ENCODE results near the gene CWC15.
"Not testable (repeated sequence)": the region's sequence is repeated elsewhere in the genome, so short reads cannot be mapped to it uniquely, and the experiment has no call there.

CWC15 gene

DNA sequence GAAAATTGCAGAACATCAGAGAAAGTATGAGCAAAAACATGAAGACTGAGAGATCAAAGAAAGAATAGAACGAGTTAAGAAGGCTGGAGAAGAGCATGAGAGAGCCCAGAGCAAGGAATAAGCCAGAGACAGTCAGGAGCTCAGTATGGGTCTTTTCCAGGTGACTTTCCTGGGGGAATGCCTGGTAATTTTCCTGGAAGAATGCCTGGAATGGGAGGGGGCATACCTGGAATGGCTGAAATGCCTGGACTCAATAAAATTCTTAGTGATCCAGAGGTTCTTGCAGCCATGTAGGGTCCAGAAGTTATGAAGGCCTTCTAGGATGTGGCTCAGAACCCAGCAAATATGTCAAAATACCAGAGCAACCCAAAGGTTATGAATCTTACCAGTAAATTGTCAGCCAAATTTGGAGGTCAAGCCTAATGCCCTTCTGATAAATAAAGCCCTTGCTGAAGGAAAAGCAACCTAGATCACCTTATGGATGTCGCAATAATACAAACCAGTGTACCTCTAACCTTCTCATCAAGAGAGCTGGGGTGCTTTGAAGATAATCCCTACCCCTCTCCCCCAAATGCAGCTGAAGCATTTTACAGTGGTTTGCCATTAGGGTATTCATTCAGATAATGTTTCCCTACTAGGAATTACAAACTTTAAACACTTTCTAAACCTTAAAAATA, 59.5 kb downstream of the CWC15 start:
- not testable (repeated sequence) for DNase-seq (ENCODE audit: low read depth in 2 of 2)

DNA sequence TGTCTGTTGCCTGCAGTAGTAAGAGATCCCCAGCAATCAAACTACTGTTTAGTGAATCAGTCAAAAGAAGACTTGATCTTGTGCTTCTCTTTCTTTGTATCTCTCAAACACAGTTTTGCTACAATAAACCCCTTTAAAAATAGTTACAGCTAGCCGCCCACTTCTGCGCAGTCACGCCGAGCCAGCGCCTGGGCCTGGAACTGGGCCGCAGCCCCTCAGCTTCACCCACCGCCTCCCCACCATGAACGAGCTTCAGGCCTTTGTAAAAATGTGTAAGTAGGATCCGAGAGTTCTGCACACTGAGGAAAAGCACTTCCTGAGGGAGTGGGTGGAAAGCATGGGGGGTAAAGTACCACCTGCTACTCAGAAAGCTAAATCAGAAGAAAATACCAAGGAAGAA, 60.5 kb downstream of the CWC15 start:
- no peak for DNase-seq (ENCODE audit: low read depth in 2 of 2)

Measured in stimulated activated CD8-positive, alpha-beta memory T cell treated with anti-CD3 and anti-CD28 coated beads, Interleukin-2, amount 100 ng/mL, for 1 hour (primary cell).